Upper lobe of right lung (tissue), 1 donor: ENCODE results near the gene ZNF536. TPM values are rescaled to one million over a fixed set of nuclear protein-coding genes. Genes with fewer than 3 reads are reported as not detected.

Source experiments
- ATAC-seq: fragments of 200-7000 bp; cut with Tn5 transposase; one replicate; pipeline ENCODE4 v1.9.1; 2020; ENCODE audit warnings: mild to moderate bottlenecking, moderate library complexity
- DNase-seq: peaks from one replicate; pipeline ENCODE4 v3.0.0-alpha.2; 2020
- H3K27ac ChIP-seq: fragments of 200-600 bp; one replicate; pipeline ENCODE4 v1.8.0; 2022
- H3K27me3 ChIP-seq: fragments of 200-600 bp; one replicate; pipeline ENCODE4 v1.8.0; 2022; ENCODE audit warnings: mild to moderate bottlenecking
- H3K36me3 ChIP-seq: fragments of 200-600 bp; one replicate; pipeline ENCODE4 v1.8.0; 2022
- H3K4me1 ChIP-seq: fragments of 200-600 bp; one replicate; pipeline ENCODE4 v1.8.0; 2022
- H3K4me3 ChIP-seq: fragments of 200-600 bp; one replicate; pipeline ENCODE4 v1.8.0; 2022; ENCODE audit warnings: mild to moderate bottlenecking
- H3K9me3 ChIP-seq: fragments of 200-600 bp; one replicate; pipeline ENCODE4 v1.8.0; 2022
- CTCF ChIP-seq: fragments of 200-600 bp; IDR thresholded peaks from one replicate; pipeline ENCODE4 v1.8.0; 2022; ENCODE audit warnings: antibody characterized with exemption
- intact Hi-C: fragments of 100-400 bp; cut with DNase I; formaldehyde crosslinking; loops from one replicate; pipeline ENCODE4 v1.11.0; 2022
- total RNA-seq: library from RNA; stranded (reverse); fragmentation: NEBNext Ultra II Directional; extraction: Animal tissue kit (Norgen Biotek cat#: 25700); gene quantifications from one replicate; pipeline ENCODE4 v1.2.1, GENCODE V29; 2021
- donor health status: DM: no; HTN: yes; CAD: no; lungs with severe emphysema.

The ZNF536 gene
- total RNA-seq, 1 donor from 2014 or later = 0.09 TPM

- Histone ChIP-seq H3K27ac (no peak overlapping the region), H3K4me1 (peaks cover 7% of the 10 kb centered on the region), H3K36me3 (no peaks in the 10 kb centered on the region), H3K9me3 (no peaks in the 10 kb centered on the region), H3K27me3 (no peaks in the 10 kb centered on the region), H3K4me3 (no peak overlapping the region)
- intact Hi-C loops = no loop called here
- TF ChIP-seq CTCF = no peak
- ATAC-seq (no peak), DNase-seq (no peak)
These were observed 29.8 kb downstream of the ZNF536 start for GRCh38 chr19:30401956-30402355.

- no peak overlapping the region for H3K4me3 ChIP-seq
- no peaks in the 10 kb centered on the region for H3K9me3 ChIP-seq
- no peak for DNase-seq
- intact Hi-C loops = no loop called here
- no peak overlapping the region for H3K27ac ChIP-seq
- no peaks in the 10 kb centered on the region for H3K27me3 ChIP-seq
- peaks cover 7% of the 10 kb centered on the region for H3K4me1 ChIP-seq
- TF ChIP-seq CTCF = no peak
- no peak for ATAC-seq
- no peaks in the 10 kb centered on the region for H3K36me3 ChIP-seq
These were observed 30.4 kb downstream of the ZNF536 start for GRCh38 chr19:30402436-30403202.

- no peak for TF ChIP-seq CTCF
- Histone ChIP-seq H3K9me3 (no peaks in the 10 kb centered on the region), H3K27me3 (no peaks in the 10 kb centered on the region), H3K36me3 (no peaks in the 10 kb centered on the region), H3K27ac (no peak overlapping the region), H3K4me3 (no peak overlapping the region), H3K4me1 (peaks cover 7% of the 10 kb centered on the region)
- no peak for DNase-seq
- intact Hi-C loops = no loop called here
- ATAC-seq = peak; percentile 20
These were observed 31.2 kb downstream of the ZNF536 start for GRCh38 chr19:30403203-30403985.

- peak; percentile 72 for ATAC-seq
- H3K4me1 ChIP-seq = peaks cover 7% of the 10 kb centered on the region
- no peak overlapping the region for H3K4me3 ChIP-seq
- intact Hi-C loops = no loop called here
- no peaks in the 10 kb centered on the region for H3K27me3 ChIP-seq
- H3K36me3 ChIP-seq = no peaks in the 10 kb centered on the region
- H3K27ac ChIP-seq = no peak overlapping the region
- H3K9me3 ChIP-seq = no peaks in the 10 kb centered on the region
- DNase-seq = no peak
- peak; percentile 33 for TF ChIP-seq CTCF
These were observed 34.3 kb downstream of the ZNF536 start for GRCh38 chr19:30406220-30407067.

- Histone ChIP-seq H3K27me3 (no peaks in the 10 kb centered on the region), H3K27ac (no peak overlapping the region), H3K36me3 (no peaks in the 10 kb centered on the region), H3K9me3 (no peaks in the 10 kb centered on the region), H3K4me3 (no peak overlapping the region), H3K4me1 (peaks cover 7% of the 10 kb centered on the region)
- intact Hi-C loops = no loop called here
- DNase-seq (no peak), ATAC-seq (no peak)
- TF ChIP-seq CTCF = no peak
These were observed 35.0 kb downstream of the ZNF536 start for GRCh38 chr19:30407068-30407709.
